GM18873 (cell line): ENCODE measurements around the gene KDM2A.

Experiments used
- ATAC-seq: cut with Tn5 transposase; IDR thresholded peaks from one replicate; pipeline ENCODE4 v1.9.1; 2021; ENCODE audit warnings: mild to moderate bottlenecking, moderate library complexity, moderate number of reproducible peaks; ENCODE audit not compliant: unreplicated experiment, low FRiP score

The KDM2A gene

GRCh38 chr11:67118801-67119584, at the start of gene KDM2A:
Gene KDM2A (plus strand): TSS chr11:67119263. CDS start chr11:67121317, 2,054 bp downstream.
- peak; percentile 50 for ATAC-seq

- no peak for ATAC-seq
Measured at GRCh38 chr11:67071420-67072284, 47.4 kb upstream of the KDM2A start.

- no peak for ATAC-seq
Measured at GRCh38 chr11:67072295-67072694, 46.8 kb upstream of the KDM2A start.

- ATAC-seq, result no peak
Measured at GRCh38 chr11:67073908-67074307, 45.2 kb upstream of the KDM2A start.

GRCh38 chr11:67076202-67076601, 42.9 kb upstream of the KDM2A start:
- ATAC-seq, result no peak

GRCh38 chr11:67079065-67079705, 39.9 kb upstream of the KDM2A start:
- no peak for ATAC-seq

GRCh38 chr11:67082071-67082791, 36.8 kb upstream of the KDM2A start:
- no peak for ATAC-seq

GRCh38 chr11:67083786-67084366, 35.2 kb upstream of the KDM2A start:
- ATAC-seq, result no peak

GRCh38 chr11:67085617-67086016, 33.4 kb upstream of the KDM2A start:
- no peak for ATAC-seq

GRCh38 chr11:67090717-67091116, 28.3 kb upstream of the KDM2A start:
- ATAC-seq, result no peak

GRCh38 chr11:67095214-67095507, 23.9 kb upstream of the KDM2A start:
- ATAC-seq, result no peak

- ATAC-seq, result no peak
Measured at GRCh38 chr11:67098799-67099429, 20.1 kb upstream of the KDM2A start.

GRCh38 chr11:67099831-67100324, 19.2 kb upstream of the KDM2A start:
- ATAC-seq, result no peak

- no peak for ATAC-seq
Measured at GRCh38 chr11:67102664-67103063, 16.4 kb upstream of the KDM2A start.

GRCh38 chr11:67105964-67106363, 13.1 kb upstream of the KDM2A start:
- no peak for ATAC-seq

- ATAC-seq, result no peak
Measured at GRCh38 chr11:67111261-67111660, 7.8 kb upstream of the KDM2A start.

GRCh38 chr11:67113231-67113721, 5.8 kb upstream of the KDM2A start:
- peak; percentile 72 for ATAC-seq

- no peak for ATAC-seq
Measured at GRCh38 chr11:67114275-67114896, 4.7 kb upstream of the KDM2A start.

GRCh38 chr11:67116758-67117105, 2.3 kb upstream of the KDM2A start:
- no peak for ATAC-seq
